A673 (cell line): ENCODE measurements around the gene VPS13D.
"Not testable (repeated sequence)": the region's sequence is repeated elsewhere in the genome, so short reads cannot be mapped to it uniquely, and the experiment has no call there.

Source experiments
- EZH2 ChIP-seq: fragments of 200-600 bp; sonication (generic); IDR thresholded peaks from 2 replicates; pipeline ENCODE4 v1.6.1; 2017; ENCODE audit warnings: borderline replicate concordance, low read depth, mild to moderate bottlenecking, mixed read lengths, antibody characterized with exemption, low read length; ENCODE audit not compliant: poor library complexity, severe bottlenecking
- TF ChIP-seq, protein P1 (sequence below): fragments of 300-800, 200-600 bp; sonication (generic); conservative IDR thresholded peaks from 2 replicates; pipeline ENCODE4 v1.5.1; 2017; ENCODE audit warnings: low read depth, mild to moderate bottlenecking, antibody characterized with exemption, low read length, moderate library complexity, mixed read lengths

GRCh38 chr1:12324973-12325372 is 95.1 kb downstream of the VPS13D start:
- TF ChIP-seq, protein P1, sequence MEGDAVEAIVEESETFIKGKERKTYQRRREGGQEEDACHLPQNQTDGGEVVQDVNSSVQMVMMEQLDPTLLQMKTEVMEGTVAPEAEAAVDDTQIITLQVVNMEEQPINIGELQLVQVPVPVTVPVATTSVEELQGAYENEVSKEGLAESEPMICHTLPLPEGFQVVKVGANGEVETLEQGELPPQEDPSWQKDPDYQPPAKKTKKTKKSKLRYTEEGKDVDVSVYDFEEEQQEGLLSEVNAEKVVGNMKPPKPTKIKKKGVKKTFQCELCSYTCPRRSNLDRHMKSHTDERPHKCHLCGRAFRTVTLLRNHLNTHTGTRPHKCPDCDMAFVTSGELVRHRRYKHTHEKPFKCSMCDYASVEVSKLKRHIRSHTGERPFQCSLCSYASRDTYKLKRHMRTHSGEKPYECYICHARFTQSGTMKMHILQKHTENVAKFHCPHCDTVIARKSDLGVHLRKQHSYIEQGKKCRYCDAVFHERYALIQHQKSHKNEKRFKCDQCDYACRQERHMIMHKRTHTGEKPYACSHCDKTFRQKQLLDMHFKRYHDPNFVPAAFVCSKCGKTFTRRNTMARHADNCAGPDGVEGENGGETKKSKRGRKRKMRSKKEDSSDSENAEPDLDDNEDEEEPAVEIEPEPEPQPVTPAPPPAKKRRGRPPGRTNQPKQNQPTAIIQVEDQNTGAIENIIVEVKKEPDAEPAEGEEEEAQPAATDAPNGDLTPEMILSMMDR: not testable (repeated sequence)
- not testable (repeated sequence) for TF ChIP-seq EZH2
